ENCODE measurements around the gene AMACR.

DNA sequence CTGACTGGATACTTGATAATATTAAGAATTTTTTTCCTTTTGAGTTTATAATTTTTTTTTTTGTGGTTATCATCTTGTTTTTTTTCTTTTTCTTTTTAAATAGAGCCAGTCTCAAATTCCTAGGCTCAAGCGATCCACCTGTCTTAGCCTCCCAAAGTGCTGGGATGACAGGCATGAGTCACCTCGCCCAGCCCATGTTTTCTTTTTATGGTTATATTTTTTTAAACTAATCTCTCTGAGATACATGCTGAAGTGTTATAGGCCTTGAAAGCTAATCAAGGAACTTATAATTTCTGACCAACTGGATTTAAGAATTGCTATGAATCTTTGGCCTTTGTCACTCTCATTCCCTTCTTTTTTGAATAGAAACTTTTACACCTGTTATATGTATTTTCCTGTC is 6.8 kb upstream of the AMACR start:
- no peak for TF ChIP-seq SUZ12 (IDR thresholded peaks at IDR 0.05; ENCODE audit: extremely low read depth, insufficient read depth, insufficient read length)
- TF ChIP-seq YY1 (IDR thresholded peaks at IDR 0.05; ENCODE audit: insufficient read depth, insufficient read length): no peak
- TF ChIP-seq ZNF274 (IDR thresholded peaks at IDR 0.05; ENCODE audit: low read depth, low read length): no peak
